ENCODE measurements around the gene SYS1. TPM values are rescaled to one million over a fixed set of nuclear protein-coding genes. Genes with fewer than 3 reads are reported as not detected.

Gene SYS1
- total RNA-seq, 2 donors from 2014 or later, result 35.4 to 38.8 TPM

DNA sequence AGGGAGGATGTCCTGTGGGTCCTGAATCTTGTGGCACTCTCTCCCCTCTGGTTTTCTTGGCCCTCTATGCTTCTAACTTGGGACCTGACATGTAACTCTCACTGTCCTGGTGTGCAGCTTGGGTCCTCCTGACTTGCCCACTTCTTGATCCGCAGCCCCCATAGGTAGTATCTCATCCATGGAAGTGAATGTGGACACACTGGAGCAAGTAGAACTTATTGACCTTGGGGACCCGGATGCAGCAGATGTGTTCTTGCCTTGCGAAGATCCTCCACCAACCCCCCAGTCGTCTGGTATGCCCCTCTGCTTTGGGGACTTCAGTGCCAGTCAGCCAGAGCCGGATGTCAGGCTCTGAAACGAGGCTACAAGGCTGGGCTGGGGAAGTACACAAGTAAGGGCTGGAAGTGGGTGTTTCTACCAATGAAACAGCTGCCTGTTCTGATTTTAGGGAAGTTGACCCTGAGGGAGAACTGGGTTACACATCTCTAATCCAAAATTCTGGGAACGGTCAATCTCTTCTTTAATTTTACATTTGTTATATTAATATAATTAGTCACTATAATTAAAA, 45.8 kb downstream of the SYS1 start:
- ATAC-seq (replicated peaks in 1 of 2), result no peak
- Mint-ChIP-seq H3K4me3 (peak overlapping the region in 1 of 2 donors; percentile 47), H3K9me3 (no peaks in the 10 kb centered on the region), H3K27ac (no peak overlapping the region), H3K4me1 (ENCODE audit: low read depth) (peaks cover 29% of the 10 kb centered on the region), H3K36me3 (ENCODE audit: insufficient read depth in 2 of 2) (peaks cover 0 to 4% of the 10 kb centered on the region in 2 donors), H3K27me3 (ENCODE audit: low read depth) (no peaks in the 10 kb centered on the region)
- DNase-seq, result no peak

DNA sequence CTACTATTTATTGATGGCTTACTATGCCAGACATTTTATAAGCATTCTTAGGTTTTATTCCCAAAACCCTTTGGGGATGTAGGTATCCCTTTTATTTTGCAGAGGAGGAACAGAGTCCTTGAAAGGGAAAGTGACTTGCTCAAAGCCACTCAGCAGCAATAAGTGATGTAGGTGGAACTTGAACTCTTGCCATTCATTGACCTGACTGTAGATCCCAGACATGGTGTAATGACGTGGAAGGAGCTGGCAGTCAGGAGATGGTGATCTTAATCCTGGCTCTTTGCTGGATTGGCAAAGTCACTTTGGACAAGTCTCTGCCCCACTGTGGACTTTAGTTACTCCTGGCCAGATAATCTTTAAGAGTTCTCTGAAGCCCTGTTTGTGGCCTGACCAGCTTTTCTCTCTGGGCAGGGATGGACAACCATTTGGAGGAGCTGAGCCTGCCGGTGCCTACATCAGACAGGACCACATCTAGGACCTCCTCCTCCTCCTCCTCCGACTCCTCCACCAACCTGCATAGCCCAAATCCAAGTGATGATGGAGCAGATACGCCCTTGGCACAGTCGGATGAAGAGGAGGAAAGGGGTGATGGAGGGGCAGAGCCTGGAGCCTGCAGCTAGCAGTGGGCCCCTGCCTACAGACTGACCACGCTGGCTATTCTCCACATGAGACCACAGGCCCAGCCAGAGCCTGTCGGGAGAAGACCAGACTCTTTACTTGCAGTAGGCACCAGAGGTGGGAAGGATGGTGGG, 46.7 kb downstream of the SYS1 start:
- Mint-ChIP-seq H3K27ac (no peak overlapping the region), H3K4me1 (ENCODE audit: low read depth) (peaks cover 34% of the 10 kb centered on the region), H3K9me3 (no peaks in the 10 kb centered on the region), H3K27me3 (ENCODE audit: low read depth) (no peaks in the 10 kb centered on the region), H3K4me3 (no peak overlapping the region), H3K36me3 (ENCODE audit: insufficient read depth in 2 of 2) (peaks cover 0 to 4% of the 10 kb centered on the region in 2 donors)
- ATAC-seq (replicated peaks in 1 of 2), result no peak
- DNase-seq, result no peak

DNA sequence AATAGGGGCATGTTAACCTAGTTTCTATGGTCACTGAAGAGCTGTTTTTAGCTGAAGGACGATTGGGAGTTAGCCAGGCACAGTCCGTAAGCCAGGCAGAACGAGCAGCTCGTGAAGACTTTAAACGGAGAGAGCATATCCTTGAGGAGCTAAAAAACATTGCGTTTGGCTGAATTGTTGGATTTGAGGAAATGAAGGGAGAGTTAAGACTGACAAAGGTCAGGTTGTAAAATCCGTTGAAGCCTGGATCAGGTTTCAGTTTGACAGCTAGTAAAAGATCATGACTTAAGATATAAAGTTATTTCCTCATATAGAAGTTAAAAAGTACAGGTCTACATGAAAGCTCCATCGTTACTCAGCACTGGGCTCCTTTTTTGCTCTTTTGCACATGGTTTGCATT, 47.9 kb downstream of the SYS1 start:
- peaks cover 0 to 3% of the 10 kb centered on the region in 2 donors for H3K36me3 Mint-ChIP-seq (ENCODE audit: insufficient read depth in 2 of 2)

DNA sequence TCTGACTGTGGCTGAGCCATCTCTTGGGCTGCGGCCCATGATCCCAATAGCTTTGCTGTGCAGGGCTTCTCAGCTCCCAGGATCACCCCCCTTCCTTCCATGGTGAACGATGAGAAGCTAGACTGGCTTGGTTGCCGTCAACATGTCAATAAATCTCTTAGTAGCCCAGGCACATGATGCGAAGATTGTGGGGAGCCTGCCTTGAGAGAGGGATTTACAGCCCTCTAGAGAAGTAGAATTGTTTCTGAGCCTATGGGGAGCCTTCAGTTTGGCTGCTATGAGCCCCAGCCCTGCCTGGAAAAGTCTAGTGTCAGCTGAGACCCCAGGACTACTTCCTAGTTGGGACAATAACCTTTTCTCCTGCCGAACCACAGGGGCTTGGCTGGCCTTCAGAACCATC, 49.7 kb downstream of the SYS1 start:
- DNase-seq, result no peak
- no peak overlapping the region for H3K4me3 Mint-ChIP-seq

More for the DNA sequence above, 47.9 kb downstream of the SYS1 start:
- ATAC-seq (replicated peaks in 1 of 2) (no peak), DNase-seq (no peak)
- H3K27ac Mint-ChIP-seq, result no peak overlapping the region
- H3K27me3 Mint-ChIP-seq (ENCODE audit: low read depth), result no peaks in the 10 kb centered on the region
- H3K4me3 Mint-ChIP-seq, result no peak overlapping the region
- H3K9me3 Mint-ChIP-seq, result no peaks in the 10 kb centered on the region
- peaks cover 36% of the 10 kb centered on the region for H3K4me1 Mint-ChIP-seq (ENCODE audit: low read depth)

DNA sequence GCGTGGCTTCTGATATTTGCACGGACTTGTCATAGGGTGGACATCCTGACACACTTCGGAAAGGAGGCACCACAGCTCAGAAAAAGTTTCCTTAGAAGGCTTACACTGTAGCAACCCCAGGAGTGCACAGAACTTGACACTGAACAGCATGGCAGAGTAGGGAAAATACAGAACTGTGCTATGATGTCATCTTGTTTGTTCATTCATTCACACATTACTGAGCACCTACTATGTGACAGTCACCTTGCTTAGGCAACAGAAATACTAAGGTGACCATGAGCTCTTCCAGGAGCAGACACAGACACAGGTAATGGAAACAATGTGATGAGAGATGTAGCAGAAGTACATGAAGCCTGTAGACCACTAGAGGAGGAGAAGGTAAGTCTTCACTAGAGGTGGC, 50.5 kb downstream of the SYS1 start:
- ATAC-seq (replicated peaks in 1 of 2) (no peak), DNase-seq (no peak)
- H3K9me3 Mint-ChIP-seq, result no peaks in the 10 kb centered on the region
- H3K36me3 Mint-ChIP-seq (ENCODE audit: insufficient read depth in 2 of 2), result peaks cover 4 to 5% of the 10 kb centered on the region in 2 donors
- H3K27ac Mint-ChIP-seq, result no peak overlapping the region
- H3K27me3 Mint-ChIP-seq (ENCODE audit: low read depth), result no peaks in the 10 kb centered on the region
- no peak overlapping the region for H3K4me3 Mint-ChIP-seq
- H3K4me1 Mint-ChIP-seq (ENCODE audit: low read depth), result peaks cover 37% of the 10 kb centered on the region

More for the DNA sequence above, 49.7 kb downstream of the SYS1 start:
- peaks cover 37% of the 10 kb centered on the region for H3K4me1 Mint-ChIP-seq (ENCODE audit: low read depth)
- H3K27me3 Mint-ChIP-seq (ENCODE audit: low read depth), result no peaks in the 10 kb centered on the region
- H3K9me3 Mint-ChIP-seq, result no peaks in the 10 kb centered on the region
- no peak for ATAC-seq (replicated peaks in 1 of 2)
- peaks cover 3 to 5% of the 10 kb centered on the region in 2 donors for H3K36me3 Mint-ChIP-seq (ENCODE audit: insufficient read depth in 2 of 2)
- H3K27ac Mint-ChIP-seq, result no peak overlapping the region

DNA sequence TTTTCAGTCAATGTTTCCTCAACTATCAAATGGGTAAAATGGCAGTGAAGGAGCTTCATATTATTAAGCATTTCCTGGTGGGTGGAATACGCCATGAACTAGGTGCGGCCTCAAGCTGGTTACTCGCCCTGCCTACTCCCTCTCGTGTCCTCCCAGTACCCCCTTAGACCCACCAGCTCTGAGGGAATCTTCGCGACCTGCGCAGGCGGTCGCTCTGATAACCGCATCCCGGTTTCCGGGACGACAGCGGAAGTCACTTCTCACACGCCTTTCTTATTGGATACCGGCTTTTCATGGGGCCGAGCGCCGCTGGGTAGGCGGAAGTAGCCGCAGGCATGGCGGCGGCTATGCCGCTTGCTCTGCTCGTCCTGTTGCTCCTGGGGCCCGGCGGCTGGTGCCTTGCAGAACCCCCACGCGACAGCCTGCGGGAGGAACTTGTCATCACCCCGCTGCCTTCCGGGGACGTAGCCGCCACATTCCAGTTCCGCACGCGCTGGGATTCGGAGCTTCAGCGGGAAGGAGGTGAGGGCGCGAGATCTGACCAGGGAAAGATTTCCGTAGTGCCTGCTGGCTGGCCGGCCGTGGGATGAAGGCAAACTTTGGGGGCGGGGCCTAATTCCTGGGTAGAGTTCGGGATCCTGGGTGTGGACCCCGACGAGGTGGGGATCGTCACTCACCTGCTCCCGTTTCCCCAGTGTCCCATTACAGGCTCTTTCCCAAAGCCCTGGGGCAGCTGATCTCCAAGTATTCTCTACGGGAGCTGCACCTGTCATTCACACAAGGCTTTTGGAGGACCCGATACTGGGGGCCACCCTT, 53.1 kb downstream of the SYS1 start, which contains the start of gene PIGT:
PIGT (plus strand) TSS at position 320 of the 816 bp plus-strand sequence; CDS start at position 336, 16 bp downstream.
- peaks cover 46% of the 10 kb centered on the region for H3K4me1 Mint-ChIP-seq (ENCODE audit: low read depth)
- H3K27ac Mint-ChIP-seq, result peak within 1 kb of the TSS; percentile 96
- H3K27me3 Mint-ChIP-seq (ENCODE audit: low read depth), result no peaks in the 10 kb centered on the region
- H3K36me3 Mint-ChIP-seq (ENCODE audit: insufficient read depth in 2 of 2), result peaks cover 4 to 18% of the 10 kb centered on the region in 2 donors
- ATAC-seq (replicated peaks in 1 of 2) (peak; percentile 86 to 91), DNase-seq (peak; percentile 88 to 90)
- H3K4me3 Mint-ChIP-seq, result peak within 1 kb of the TSS; percentile 93 to 94
- no peaks in the 10 kb centered on the region for H3K9me3 Mint-ChIP-seq

DNA sequence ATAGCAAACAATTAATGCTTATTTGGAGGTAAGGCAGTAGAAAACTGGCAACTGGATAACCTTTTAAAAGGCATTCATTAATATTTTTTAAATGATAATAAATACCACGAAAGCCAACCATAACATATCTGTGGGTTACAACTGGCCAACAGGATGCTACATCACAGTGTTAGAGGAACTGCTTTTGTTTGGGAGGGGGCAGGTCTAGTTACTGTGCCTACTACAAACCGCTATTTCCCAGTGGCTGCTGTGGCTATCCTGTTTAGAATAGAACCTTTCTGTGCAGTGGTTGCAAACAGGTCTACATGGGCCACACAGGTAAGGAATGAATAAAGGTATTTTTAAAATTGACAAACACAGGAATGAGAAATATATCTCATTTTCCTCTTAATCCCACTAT, 54.0 kb downstream of the SYS1 start:
- Mint-ChIP-seq H3K9me3 (no peaks in the 10 kb centered on the region), H3K27ac (peak overlapping the region; percentile 96), H3K27me3 (ENCODE audit: low read depth) (no peaks in the 10 kb centered on the region), H3K4me1 (ENCODE audit: low read depth) (peaks cover 46% of the 10 kb centered on the region), H3K4me3 (peak overlapping the region; percentile 93 to 94), H3K36me3 (ENCODE audit: insufficient read depth in 2 of 2) (peaks cover 6 to 18% of the 10 kb centered on the region in 2 donors)
- DNase-seq (no peak), ATAC-seq (replicated peaks in 1 of 2) (no peak)

Other genes with a start within 250 kb of the SYS1 start
- gene WFDC5, start 248.0 kb upstream of the SYS1 start, total RNA-seq, result 1 to 10 TPM in 1 of 2 donors, not detected in 1; 1.4 TPM
- not detected for gene WFDC12, start 238.7 kb upstream of the SYS1 start, total RNA-seq
- gene PI3, start 188.3 kb upstream of the SYS1 start, total RNA-seq, result not detected
- not detected for gene SEMG1, start 156.1 kb upstream of the SYS1 start, total RNA-seq
- not detected for gene SEMG2, start 141.8 kb upstream of the SYS1 start, total RNA-seq
- gene SLPI, start 108.6 kb upstream of the SYS1 start, total RNA-seq, result not detected
- not detected for gene RBPJL, start 56.3 kb upstream of the SYS1 start, total RNA-seq
- 1 to 10 TPM; 3.5 to 5.1 TPM for gene MATN4, start 54.9 kb upstream of the SYS1 start, total RNA-seq
- gene SDC4, start 14.7 kb upstream of the SYS1 start, total RNA-seq, result 10 to 100 TPM; 37.7 to 51.1 TPM
- gene TP53TG5, start 15.2 kb downstream of the SYS1 start, total RNA-seq, result under 1 TPM; 0.67 to 0.83 TPM
- 10 to 100 TPM; 28.7 to 43.4 TPM for gene DBNDD2, start 45.1 kb downstream of the SYS1 start, total RNA-seq
- gene PIGT, start 53.0 kb downstream of the SYS1 start, total RNA-seq, result 10 to 100 TPM; 60.4 to 63.7 TPM
- 1 to 10 TPM; 1.2 to 1.8 TPM for gene WFDC2, start 106.6 kb downstream of the SYS1 start, total RNA-seq
- not detected for gene SPINT3, start 152.5 kb downstream of the SYS1 start, total RNA-seq
- gene WFDC6, start 176.3 kb downstream of the SYS1 start, total RNA-seq, result not detected
- not detected for gene EPPIN, start 184.2 kb downstream of the SYS1 start, total RNA-seq
- not detected for gene WFDC8, start 216.1 kb downstream of the SYS1 start, total RNA-seq

Data from activated T-cell treated with anti-CD3 and anti-CD28 coated beads, Interleukin-2, amount 50 U/mL, for 72 hours (primary cell).